Measurements from ENCODE around the gene CALHM2. TPM values are rescaled to one million over a fixed set of nuclear protein-coding genes. Genes with fewer than 3 reads are reported as not detected.

Gene CALHM2
- total RNA-seq, 3 donors from 2014 or later, result 38.9 to 98.3 (median 58.3) TPM

Other genes starting within 250 kb of the CALHM2 start
- under 1 TPM in 1 of 3 donors, not detected in 2; 0.33 TPM for gene RPEL1, start 206.5 kb downstream of the CALHM2 start, total RNA-seq
- gene INA, start 175.2 kb downstream of the CALHM2 start, total RNA-seq, result not detected
- gene PCGF6, start 101.2 kb downstream of the CALHM2 start, total RNA-seq, result 10 to 100 TPM; 13.9 to 15.1 (median 14.5) TPM
- 1 to 10 TPM; 3.4 to 7.0 (median 5.9) TPM for gene TAF5, start 84.4 kb downstream of the CALHM2 start, total RNA-seq
- gene ATP5MK, start 55.9 kb downstream of the CALHM2 start, total RNA-seq, result 100 to 1,000 TPM; 173 to 204 (median 189) TPM
- 10 to 100 TPM; 16.2 to 29.1 (median 24.9) TPM for gene PDCD11, start 55.7 kb downstream of the CALHM2 start, total RNA-seq
- not detected for gene CALHM1, start 6.5 kb upstream of the CALHM2 start, total RNA-seq
- not detected for gene CALHM3, start 26.9 kb upstream of the CALHM2 start, total RNA-seq
- gene NEURL1, start 41.3 kb upstream of the CALHM2 start, total RNA-seq, result 1 to 10 TPM in 1 of 3 donors, under 1 TPM in 2; 0.16 to 1.5 (median 0.33) TPM

Data from breast epithelium (tissue), 3 donors.